Measurements from ENCODE around the gene SP9.

GRCh38 chr2:174300114-174300513 is 34.6 kb upstream of the SP9 start:
- TF ChIP-seq CTCF (IDR thresholded peaks at IDR 0.05) (no peak), POLR2A (IDR thresholded peaks at IDR 0.05) (no peak)
